HepG2 (cell line): ENCODE measurements around the gene ALPL. TPM values are rescaled to one million over a fixed set of nuclear protein-coding genes. Genes with fewer than 3 reads are reported as not detected.

ENCODE experiments used
- ARNT ChIP-seq: fragments of 450-650 bp; IDR thresholded peaks from 2 replicates; pipeline ENCODE4 v1.6.1; 2017
- ATRX ChIP-seq: sonication (generic); formaldehyde crosslinking; IDR thresholded peaks from 2 replicates; pipeline ENCODE4 v1.4.0; 2020; ENCODE audit warnings: missing genetic modification reagents, borderline replicate concordance
- ETV5 ChIP-seq: IDR thresholded peaks from 2 replicates; pipeline ENCODE4 v1.6.1; 2018; ENCODE audit warnings: missing biosample characterization, missing genetic modification reagents, inconsistent platforms, borderline replicate concordance
- MEIS2 ChIP-seq: sonication (generic); formaldehyde crosslinking; IDR thresholded peaks from 2 replicates; pipeline ENCODE4 v1.9.0; 2021; ENCODE audit warnings: mild to moderate bottlenecking, missing genetic modification reagents
- MZF1 ChIP-seq: sonication (generic); formaldehyde crosslinking; IDR thresholded peaks from 2 replicates; pipeline ENCODE4 v1.8.1; 2023; ENCODE audit warnings: mild to moderate bottlenecking, missing genetic modification reagents, borderline replicate concordance
- SAFB2 ChIP-seq: sonication (generic); formaldehyde crosslinking; IDR thresholded peaks from 2 replicates; pipeline ENCODE4 v1.5.1; 2020; ENCODE audit warnings: missing genetic modification reagents, low read depth, mild to moderate bottlenecking, borderline replicate concordance
- SKI ChIP-seq: fragments of 450-650 bp; IDR thresholded peaks from one replicate; pipeline ENCODE4 v1.6.1; 2018; ENCODE audit warnings: mild to moderate bottlenecking; ENCODE audit not compliant: partially characterized antibody
- SOX13 ChIP-seq, 3 experiments: fragments of 450-650 bp in 1 of 3; sonication (generic) in 1 of 3; formaldehyde crosslinking in 1 of 3; IDR thresholded peaks in 2 of 3; conservative IDR thresholded peaks in 1 of 3; 2 replicates each; pipeline versions ENCODE4 v1.5.0 to v1.6.1; 2016 to 2020; ENCODE audit warnings: antibody characterized with exemption in 1 of 3, mild to moderate bottlenecking in 1 of 3, missing compliant biosample characterization in 1 of 3, missing genetic modification reagents in 1 of 3, moderate library complexity in 1 of 3
- SOX5 ChIP-seq: IDR thresholded peaks from 2 replicates; pipeline ENCODE4 v1.6.1; 2016; ENCODE audit warnings: borderline replicate concordance
- TARDBP ChIP-seq: sonication (generic); formaldehyde crosslinking; IDR thresholded peaks from 2 replicates; pipeline ENCODE4 v1.8.0; 2022; ENCODE audit warnings: mild to moderate bottlenecking, missing genetic modification reagents
- TBL1XR1 ChIP-seq: fragments of 150-350 bp; IDR thresholded peaks from 2 replicates; pipeline ENCODE4 v1.6.1; 2014; ENCODE audit warnings: borderline replicate concordance, low read length; ENCODE audit not compliant: partially characterized antibody
- XBP1 ChIP-seq: sonication (generic); formaldehyde crosslinking; IDR thresholded peaks from 2 replicates; pipeline ENCODE4 v1.5.0; 2020; ENCODE audit warnings: missing genetic modification reagents
- ZNF333 ChIP-seq: sonication (generic); formaldehyde crosslinking; IDR thresholded peaks from 2 replicates; pipeline ENCODE4 v1.4.0; 2020; ENCODE audit warnings: mild to moderate bottlenecking, missing genetic modification reagents, borderline replicate concordance
- ZNF652 ChIP-seq: IDR thresholded peaks from 2 replicates; pipeline ENCODE4 v1.6.1; 2016; ENCODE audit warnings: low read depth, borderline replicate concordance
- ZNF790 ChIP-seq: sonication (generic); formaldehyde crosslinking; IDR thresholded peaks from 2 replicates; pipeline ENCODE4 v1.8.0; 2022; ENCODE audit warnings: missing genetic modification reagents, mild to moderate bottlenecking, borderline replicate concordance
- ZNF883 ChIP-seq: sonication (generic); formaldehyde crosslinking; IDR thresholded peaks from 2 replicates; pipeline ENCODE4 v1.5.1; 2020; ENCODE audit warnings: mild to moderate bottlenecking, missing genetic modification reagents; ENCODE audit errors: not compliant biosample characterization
- ZSCAN20 ChIP-seq: sonication (generic); formaldehyde crosslinking; IDR thresholded peaks from 2 replicates; pipeline ENCODE4 v1.4.0; 2020; ENCODE audit warnings: missing genetic modification reagents, mild to moderate bottlenecking, borderline replicate concordance
- polyA plus RNA-seq, 8 experiments: library from polyadenylated mRNA; depleted of rRNA in 3 of 8; stranded (reverse) in 7 of 8; unstranded in 1 of 8; fragments of >200 nt; fragmentation: Illumina TruSeq in 4 of 8; extraction: Trizol in 4 of 8; gene quantifications; 2 replicates each; pipeline versions ENCODE4 v1.2.1 to v1.2.3, GENCODE V29; 2011 to 2016; ENCODE audit warnings: low read depth in 4 of 8, missing spikeins in 1 of 8, mixed read lengths in 1 of 8; ENCODE audit not compliant: insufficient read depth in 1 of 8
- total RNA-seq, 5 experiments: library from RNA; depleted of rRNA; stranded (reverse); fragments of >200 nt; fragmentation: Illumina TruSeq; extraction: Trizol; gene quantifications; 2 replicates each; pipeline ENCODE4 v1.2.3, GENCODE V29; 2016; ENCODE audit warnings: low read depth in 1 of 5
- TF ChIP-seq, protein P1 (sequence below): sonication (generic); formaldehyde crosslinking; IDR thresholded peaks from 2 replicates; pipeline ENCODE4 v1.4.0; 2020; ENCODE audit warnings: missing genetic modification reagents, borderline replicate concordance

ALPL gene
- total and polyA plus RNA-seq, 2 of the 13 experiments (the other 11 are each of a cell fraction or from before 2014, with no cell fraction given) = 0.12 TPM; not detected in 1

DNA sequence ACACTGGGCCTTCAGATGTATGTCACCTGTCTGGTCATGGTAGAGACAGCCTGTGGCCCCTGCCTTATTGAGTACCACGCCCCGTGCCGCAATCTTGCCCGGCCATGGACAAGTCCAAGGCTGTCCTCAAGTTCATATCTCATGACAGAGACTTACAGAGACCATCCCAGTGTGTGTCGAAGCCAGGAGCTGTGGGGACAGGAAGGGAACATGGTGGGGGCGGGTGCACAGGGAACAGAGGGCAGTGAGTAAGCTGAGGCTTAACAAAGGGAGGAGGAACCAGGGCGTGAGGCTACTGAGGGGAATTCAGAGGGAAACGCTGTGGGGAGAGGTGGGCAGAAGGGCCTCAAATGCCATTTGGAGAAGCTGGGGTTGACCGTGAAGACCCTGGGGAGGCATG lies 75.8 kb downstream of the ALPL start (continued):
- TF ChIP-seq XBP1 = no peak
- TF ChIP-seq TARDBP (CRISPR knock-in tag) = 0 out of 2 replicates have a peak, but pooled peaks have one; percentile 19
- no peak for TF ChIP-seq SAFB2
- TF ChIP-seq TBL1XR1 = peak; percentile 41
- TF ChIP-seq SOX5 (CRISPR knock-in tag) = peak; percentile 35; the same call in 1 of the 2 replicates
- peak; percentile 21; the same call in 1 of the 2 replicates for TF ChIP-seq ETV5 (CRISPR knock-in tag)
- no peak for TF ChIP-seq MZF1 (CRISPR knock-in tag)
- no peak for TF ChIP-seq ZSCAN20
- no peak for TF ChIP-seq SOX13 (IDR thresholded peaks at IDR 0.05)
- 0 out of 4 replicates have a peak, but pooled peaks of 1 of the 2 experiments have one; percentile 2 for TF ChIP-seq SOX13 (CRISPR knock-in tag; conservative IDR thresholded peaks at IDR 0.05 in 1 of 2, IDR thresholded peaks at IDR 0.05 in 1 of 2)
- TF ChIP-seq ZNF333 (CRISPR knock-in tag) = no peak
- TF ChIP-seq ZNF652 (CRISPR knock-in tag) = no peak
- TF ChIP-seq ARNT = no peak
- TF ChIP-seq, protein P1, sequence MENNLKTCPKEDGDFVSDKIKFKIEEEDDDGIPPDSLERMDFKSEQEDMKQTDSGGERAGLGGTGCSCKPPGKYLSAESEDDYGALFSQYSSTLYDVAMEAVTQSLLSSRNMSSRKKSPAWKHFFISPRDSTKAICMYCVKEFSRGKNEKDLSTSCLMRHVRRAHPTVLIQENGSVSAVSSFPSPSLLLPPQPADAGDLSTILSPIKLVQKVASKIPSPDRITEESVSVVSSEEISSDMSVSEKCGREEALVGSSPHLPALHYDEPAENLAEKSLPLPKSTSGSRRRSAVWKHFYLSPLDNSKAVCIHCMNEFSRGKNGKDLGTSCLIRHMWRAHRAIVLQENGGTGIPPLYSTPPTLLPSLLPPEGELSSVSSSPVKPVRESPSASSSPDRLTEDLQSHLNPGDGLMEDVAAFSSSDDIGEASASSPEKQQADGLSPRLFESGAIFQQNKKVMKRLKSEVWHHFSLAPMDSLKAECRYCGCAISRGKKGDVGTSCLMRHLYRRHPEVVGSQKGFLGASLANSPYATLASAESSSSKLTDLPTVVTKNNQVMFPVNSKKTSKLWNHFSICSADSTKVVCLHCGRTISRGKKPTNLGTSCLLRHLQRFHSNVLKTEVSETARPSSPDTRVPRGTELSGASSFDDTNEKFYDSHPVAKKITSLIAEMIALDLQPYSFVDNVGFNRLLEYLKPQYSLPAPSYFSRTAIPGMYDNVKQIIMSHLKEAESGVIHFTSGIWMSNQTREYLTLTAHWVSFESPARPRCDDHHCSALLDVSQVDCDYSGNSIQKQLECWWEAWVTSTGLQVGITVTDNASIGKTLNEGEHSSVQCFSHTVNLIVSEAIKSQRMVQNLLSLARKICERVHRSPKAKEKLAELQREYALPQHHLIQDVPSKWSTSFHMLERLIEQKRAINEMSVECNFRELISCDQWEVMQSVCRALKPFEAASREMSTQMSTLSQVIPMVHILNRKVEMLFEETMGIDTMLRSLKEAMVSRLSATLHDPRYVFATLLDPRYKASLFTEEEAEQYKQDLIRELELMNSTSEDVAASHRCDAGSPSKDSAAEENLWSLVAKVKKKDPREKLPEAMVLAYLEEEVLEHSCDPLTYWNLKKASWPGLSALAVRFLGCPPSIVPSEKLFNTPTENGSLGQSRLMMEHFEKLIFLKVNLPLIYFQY (CRISPR knock-in tag) = no peak
- no peak for TF ChIP-seq MEIS2
- TF ChIP-seq ZNF883 (CRISPR knock-in tag) = no peak
- no peak for TF ChIP-seq ZNF790 (CRISPR knock-in tag)
- no peak for TF ChIP-seq ATRX
- peak; percentile 56 for TF ChIP-seq SKI
